Brain microvascular endothelial cell (primary cell): ENCODE measurements around the gene COPS8.

Experiments
- DNase-seq: peaks from one replicate; pipeline ENCODE4 v3.0.0-alpha.2; 2020
- H3K27ac ChIP-seq: fragments of 250-450 bp; sonication (Bioruptor Pico); 2 replicates; pipeline ENCODE4 v1.5.1; 2020; ENCODE audit warnings: mild to moderate bottlenecking, moderate library complexity
- H3K27me3 ChIP-seq: fragments of 250-450 bp; sonication (Bioruptor Pico); replicated peaks from 2 replicates; pipeline ENCODE4 v1.5.1; 2020; ENCODE audit warnings: mild to moderate bottlenecking
- H3K36me3 ChIP-seq: fragments of 250-450 bp; sonication (Bioruptor Pico); replicated peaks from 2 replicates; pipeline ENCODE4 v1.5.1; 2020; ENCODE audit warnings: mild to moderate bottlenecking
- H3K4me3 ChIP-seq: 2 replicates; pipeline ENCODE4 v1.5.1; 2011; ENCODE audit warnings: low read depth, mild to moderate bottlenecking, control low read depth, low read length, moderate library complexity
- in situ Hi-C: cut with HindIII; loops from 2 replicates; pipeline ENCODE4 v1.10.0; 2017; ENCODE audit warnings: low sequenced_read_pairs, low pct_ligation_motif_present
- TF ChIP-seq, protein P1 (sequence below): IDR thresholded peaks from 2 replicates; pipeline ENCODE4 v1.5.1; 2011; ENCODE audit warnings: low read depth, mild to moderate bottlenecking, moderate library complexity, low read length, control low read depth, inconsistent platforms; ENCODE audit errors: missing control alignments

Gene COPS8

DNA sequence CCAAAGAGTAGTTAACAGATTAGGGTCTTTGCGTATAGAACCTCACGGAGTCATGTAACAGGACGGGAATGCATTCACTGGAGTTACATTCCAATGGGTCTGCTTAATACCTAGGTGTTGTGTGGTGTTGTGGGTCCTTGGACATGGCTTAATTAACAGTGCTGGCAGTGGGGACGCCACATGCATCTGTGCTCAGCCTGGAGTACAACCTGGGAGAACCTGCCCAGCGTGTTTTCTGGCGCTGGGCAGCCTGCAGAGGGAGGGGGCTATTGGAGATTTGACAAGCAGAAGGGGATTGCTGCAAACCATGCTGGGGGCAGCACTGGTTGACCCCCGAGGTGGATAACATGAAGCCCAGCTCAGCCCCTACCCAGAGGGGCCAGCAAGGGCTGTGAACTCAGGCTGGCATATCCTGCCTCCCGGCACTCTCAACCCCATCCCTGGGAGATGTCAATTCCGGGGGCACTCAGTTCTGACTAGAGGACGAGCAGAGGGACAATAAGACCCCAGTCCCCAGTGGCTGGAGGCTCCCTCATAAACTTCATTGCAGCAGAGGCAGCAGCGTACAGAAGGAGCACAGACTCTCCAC, 29.3 kb upstream of the COPS8 start:
- Histone ChIP-seq H3K27ac (no peak overlapping the region), H3K27me3 (no peaks in the 10 kb centered on the region), H3K36me3 (no peaks in the 10 kb centered on the region), H3K4me3 (no peak overlapping the region)
- TF ChIP-seq, protein P1, sequence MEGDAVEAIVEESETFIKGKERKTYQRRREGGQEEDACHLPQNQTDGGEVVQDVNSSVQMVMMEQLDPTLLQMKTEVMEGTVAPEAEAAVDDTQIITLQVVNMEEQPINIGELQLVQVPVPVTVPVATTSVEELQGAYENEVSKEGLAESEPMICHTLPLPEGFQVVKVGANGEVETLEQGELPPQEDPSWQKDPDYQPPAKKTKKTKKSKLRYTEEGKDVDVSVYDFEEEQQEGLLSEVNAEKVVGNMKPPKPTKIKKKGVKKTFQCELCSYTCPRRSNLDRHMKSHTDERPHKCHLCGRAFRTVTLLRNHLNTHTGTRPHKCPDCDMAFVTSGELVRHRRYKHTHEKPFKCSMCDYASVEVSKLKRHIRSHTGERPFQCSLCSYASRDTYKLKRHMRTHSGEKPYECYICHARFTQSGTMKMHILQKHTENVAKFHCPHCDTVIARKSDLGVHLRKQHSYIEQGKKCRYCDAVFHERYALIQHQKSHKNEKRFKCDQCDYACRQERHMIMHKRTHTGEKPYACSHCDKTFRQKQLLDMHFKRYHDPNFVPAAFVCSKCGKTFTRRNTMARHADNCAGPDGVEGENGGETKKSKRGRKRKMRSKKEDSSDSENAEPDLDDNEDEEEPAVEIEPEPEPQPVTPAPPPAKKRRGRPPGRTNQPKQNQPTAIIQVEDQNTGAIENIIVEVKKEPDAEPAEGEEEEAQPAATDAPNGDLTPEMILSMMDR: no peak
- DNase-seq: no peak
- in situ Hi-C loops: loop anchor here (25.0 kb wide), 1 partner anchor 719 kb away; no protein-coding TSS in a partner anchor

DNA sequence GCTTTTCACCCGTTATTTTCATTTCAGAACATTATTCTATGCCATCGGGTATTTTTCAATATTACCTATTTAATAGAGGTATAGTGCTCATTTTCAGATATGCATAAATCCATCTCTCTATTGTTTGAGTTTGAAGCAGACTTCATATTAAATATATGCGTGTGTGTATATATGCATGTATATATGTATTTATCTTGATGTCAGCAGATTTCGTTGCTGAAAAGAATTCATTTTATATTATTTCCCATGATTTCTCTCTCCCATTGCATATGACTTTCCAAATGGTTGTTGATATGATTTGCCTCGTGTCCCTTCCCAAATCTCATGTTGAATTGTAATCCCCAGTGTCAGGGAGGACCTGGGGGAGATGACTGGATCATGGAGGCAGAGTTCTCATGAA, 28.6 kb upstream of the COPS8 start:
- DNase-seq: no peak
- H3K36me3 ChIP-seq: no peaks in the 10 kb centered on the region
- TF ChIP-seq, protein P1: no peak
- H3K27ac ChIP-seq: no peak overlapping the region
- in situ Hi-C loops: loop anchor here (25.0 kb wide), 1 partner anchor 720 kb away; no protein-coding TSS in a partner anchor
- H3K27me3 ChIP-seq: no peaks in the 10 kb centered on the region
- H3K4me3 ChIP-seq: no peak overlapping the region

DNA sequence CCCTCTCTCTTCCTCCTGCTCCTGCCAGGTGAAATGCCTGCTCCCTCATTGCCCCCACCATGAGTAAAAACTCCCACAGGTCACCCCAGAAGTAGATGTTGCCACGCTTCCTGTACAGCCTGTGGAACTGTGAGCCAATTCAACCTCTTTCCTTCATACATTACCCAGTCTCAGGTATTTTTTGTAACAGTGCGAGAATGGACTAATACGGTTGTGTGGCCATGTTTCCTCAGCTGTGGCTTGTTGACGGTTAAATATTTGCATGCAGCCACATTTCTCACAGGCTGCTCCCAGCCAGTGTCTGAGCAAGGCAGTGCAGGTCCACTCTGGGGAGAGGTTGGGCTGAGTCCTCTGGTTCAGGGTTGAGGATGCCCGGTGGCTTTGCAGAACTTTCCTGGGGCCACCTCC, 27.8 kb upstream of the COPS8 start:
- H3K4me3 ChIP-seq: no peak overlapping the region
- TF ChIP-seq, protein P1: no peak
- no peaks in the 10 kb centered on the region for H3K27me3 ChIP-seq
- no peak overlapping the region for H3K27ac ChIP-seq
- no peaks in the 10 kb centered on the region for H3K36me3 ChIP-seq
- DNase-seq: no peak
- in situ Hi-C loops: loop anchor here (25.0 kb wide), 1 partner anchor 721 kb away; no protein-coding TSS in a partner anchor

DNA sequence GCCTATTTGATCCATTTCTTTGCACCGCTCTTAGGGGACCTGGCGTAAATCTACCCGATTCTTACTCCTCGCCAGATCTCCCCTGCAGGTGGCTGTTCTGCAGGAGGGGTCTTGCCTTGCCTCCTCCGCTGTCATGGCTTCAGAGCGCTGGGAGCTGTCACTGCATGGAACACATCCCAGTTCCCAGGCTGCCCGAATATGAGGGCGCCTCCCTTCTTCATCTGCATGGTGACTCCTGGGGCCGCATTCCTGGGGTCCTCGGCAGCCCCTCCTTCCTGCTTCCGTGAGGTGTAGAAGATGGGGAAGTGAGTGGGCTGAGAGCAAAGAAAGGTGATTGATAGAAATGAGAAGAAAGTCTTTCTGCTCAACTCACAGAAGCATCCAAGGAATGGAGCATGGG, 27.3 kb upstream of the COPS8 start:
- in situ Hi-C loops: loop anchor here (25.0 kb wide), 1 partner anchor 721 kb away; no protein-coding TSS in a partner anchor
- Histone ChIP-seq H3K27me3 (no peaks in the 10 kb centered on the region), H3K36me3 (no peaks in the 10 kb centered on the region), H3K27ac (no peak overlapping the region), H3K4me3 (no peak overlapping the region)
- no peak for DNase-seq
- TF ChIP-seq, protein P1: no peak

DNA sequence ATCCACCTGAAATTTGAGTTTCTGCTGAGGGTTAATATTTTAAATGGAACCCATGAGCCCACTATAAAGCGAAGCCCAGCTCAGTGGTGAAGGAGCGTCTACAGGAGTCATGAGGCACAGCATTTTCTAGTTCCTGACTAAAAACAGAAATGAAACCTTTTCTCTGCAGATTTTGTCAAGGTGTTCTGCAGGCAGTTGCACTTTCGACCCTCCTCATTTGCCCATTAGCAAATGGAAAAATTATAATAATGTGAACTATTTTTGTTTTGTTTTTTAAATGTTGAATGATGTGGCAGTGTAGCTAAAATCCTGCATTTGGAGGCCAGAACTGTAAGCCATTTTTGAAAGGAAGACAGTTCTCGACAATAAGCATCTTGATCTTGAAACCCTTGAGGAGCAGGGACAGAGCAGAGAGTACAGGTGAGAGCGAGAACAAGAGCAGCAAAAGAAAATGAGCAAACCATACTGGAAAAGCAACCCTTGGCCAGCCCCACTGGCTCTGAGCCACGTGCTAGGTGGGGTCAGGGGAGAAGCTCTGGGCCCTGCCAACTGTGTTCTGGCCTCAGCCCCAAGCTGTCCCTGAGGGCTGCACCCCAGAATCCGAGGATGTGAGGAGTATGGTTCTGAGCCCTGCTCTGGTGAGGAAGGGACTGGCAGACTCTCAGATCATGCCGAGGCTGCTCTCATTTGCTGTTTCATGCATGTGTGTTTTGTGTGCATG, 26.4 kb upstream of the COPS8 start:
- in situ Hi-C loops: loop anchor here (25.0 kb wide), 1 partner anchor 722 kb away; no protein-coding TSS in a partner anchor
- Histone ChIP-seq H3K27ac (no peak overlapping the region), H3K4me3 (no peak overlapping the region), H3K36me3 (no peaks in the 10 kb centered on the region), H3K27me3 (no peaks in the 10 kb centered on the region)
- TF ChIP-seq, protein P1: no peak
- no peak for DNase-seq
